Thoracic aorta (tissue), 2 donors: ENCODE results near the gene CIPC. TPM values are rescaled to one million over a fixed set of nuclear protein-coding genes. Genes with fewer than 3 reads are reported as not detected.

ENCODE experiments used
- ATAC-seq: fragments of 150-250 bp; one replicate; pipeline ENCODE4 v1.8.0; 2017; ENCODE audit warnings: low read depth; ENCODE audit not compliant: insufficient number of reproducible peaks, low FRiP score
- DNase-seq: peaks from one replicate; pipeline ENCODE4 v3.0.0-alpha.2; 2020; ENCODE audit warnings: low spot score
- H3K27ac ChIP-seq, 2 donors: fragments of 200-600 bp; sonication (generic); 1 replicate in 1 of 2; 2 replicates in 1 of 2; pipeline ENCODE4 v1.5.1; 2016; ENCODE audit warnings: mild to moderate bottlenecking in 2 of 2, moderate library complexity in 2 of 2
- H3K27me3 ChIP-seq: fragments of 200-600 bp; sonication (generic); replicated peaks from 2 replicates; pipeline ENCODE4 v1.6.0; 2016; ENCODE audit warnings: mild to moderate bottlenecking; ENCODE audit not compliant: insufficient read depth
- H3K36me3 ChIP-seq: fragments of 200-600 bp; sonication (generic); one replicate; pipeline ENCODE4 v1.5.1; 2016
- H3K4me1 ChIP-seq, 2 donors: fragments of 200-600 bp; sonication (generic); 1 replicate in 1 of 2; 2 replicates in 1 of 2; pipeline versions ENCODE4 v1.5.1 to v1.6.0; 2016; ENCODE audit warnings: low read depth in 2 of 2, mild to moderate bottlenecking in 1 of 2; ENCODE audit not compliant: control insufficient read depth in 1 of 2
- H3K4me3 ChIP-seq: fragments of 200-600 bp; sonication (generic); 2 replicates; pipeline ENCODE4 v1.5.1; 2016; ENCODE audit warnings: mild to moderate bottlenecking
- H3K9me3 ChIP-seq: fragments of 200-600 bp; sonication (generic); 2 replicates; pipeline ENCODE4 v1.5.1; 2016
- CTCF ChIP-seq: fragments of 200-600 bp; sonication (generic); IDR thresholded peaks from one replicate; pipeline ENCODE4 v1.5.1; 2019; ENCODE audit warnings: antibody characterized with exemption
- total RNA-seq, 2 donors: library from RNA; depleted of rRNA; stranded (reverse); fragments of >200 nt; gene quantifications; one replicate each; pipeline versions ENCODE4 v1.1.0 to v1.2.3, GENCODE V29; 2016

CIPC gene
- total RNA-seq, 2 donors from 2014 or later = 38.3 to 44.4 TPM

- no peak for ATAC-seq
- peaks cover 17 to 24% of the 10 kb centered on the region in 2 donors for H3K4me1 ChIP-seq
- no peak for TF ChIP-seq CTCF
- DNase-seq = no peak
- no peaks in the 10 kb centered on the region for H3K36me3 ChIP-seq
- no peak overlapping the region for H3K4me3 ChIP-seq
- peaks cover under 1% of the 10 kb centered on the region for H3K27me3 ChIP-seq
- H3K27ac ChIP-seq = no peak overlapping the region
- H3K9me3 ChIP-seq = no peaks in the 10 kb centered on the region
Observed at GRCh38 chr14:77144412-77145115, 46.5 kb downstream of the CIPC start.

GRCh38 chr14:77145975-77146740, 48.1 kb downstream of the CIPC start:
- TF ChIP-seq CTCF = no peak
- Histone ChIP-seq H3K36me3 (no peaks in the 10 kb centered on the region), H3K4me3 (no peak overlapping the region), H3K4me1 (peaks cover 4 to 8% of the 10 kb centered on the region in 2 donors), H3K27me3 (no peaks in the 10 kb centered on the region), H3K27ac (no peak overlapping the region), H3K9me3 (no peaks in the 10 kb centered on the region)
- ATAC-seq = no peak
- DNase-seq = no peak

- Histone ChIP-seq H3K4me1 (no peaks in the 10 kb centered on the region), H3K9me3 (no peaks in the 10 kb centered on the region), H3K27ac (no peak overlapping the region), H3K4me3 (no peak overlapping the region), H3K27me3 (no peaks in the 10 kb centered on the region), H3K36me3 (no peaks in the 10 kb centered on the region)
- no peak for ATAC-seq
- DNase-seq = no peak
- TF ChIP-seq CTCF = no peak
Observed at GRCh38 chr14:77148510-77149231, 50.6 kb downstream of the CIPC start.

- H3K9me3 ChIP-seq = no peaks in the 10 kb centered on the region
- no peaks in the 10 kb centered on the region for H3K27me3 ChIP-seq
- no peak overlapping the region for H3K4me3 ChIP-seq
- peaks cover 0 to 14% of the 10 kb centered on the region in 2 donors for H3K4me1 ChIP-seq
- DNase-seq (no peak), ATAC-seq (no peak)
- peak; percentile 8 for TF ChIP-seq CTCF
- no peak overlapping the region for H3K27ac ChIP-seq
- H3K36me3 ChIP-seq = no peaks in the 10 kb centered on the region
Observed at GRCh38 chr14:77151245-77151644, 53.2 kb downstream of the CIPC start.
